HepG2 (cell line): Measurements from ENCODE around the gene TCFL5. TPM values are rescaled to one million over a fixed set of nuclear protein-coding genes. Genes with fewer than 3 reads are reported as not detected.

Source experiments
- AGO2 ChIP-seq: fragments of 200-400 bp; formaldehyde crosslinking; optimal IDR thresholded peaks from 2 replicates; pipeline ENCODE3; 2017; ENCODE audit warnings: mild to moderate bottlenecking, low read depth, low read length, moderate library complexity
- ARNT ChIP-seq: fragments of 450-650 bp; IDR thresholded peaks from 2 replicates; pipeline ENCODE4 v1.6.1; 2017
- ARNTL ChIP-seq: sonication (generic); formaldehyde crosslinking; IDR thresholded peaks from 2 replicates; pipeline ENCODE4 v1.4.0; 2020; ENCODE audit warnings: mild to moderate bottlenecking, missing genetic modification reagents
- EP300 ChIP-seq, 3 experiments: sonication (generic) in 1 of 3; formaldehyde crosslinking in 1 of 3; IDR thresholded peaks; 2 replicates each; pipeline versions ENCODE4 v1.5.1 to v1.6.1; 2011 to 2020; ENCODE audit warnings: low read depth in 2 of 3, low read length in 2 of 3, borderline replicate concordance in 1 of 3, improper control_type of control experiment in 1 of 3, mild to moderate bottlenecking in 1 of 3, missing genetic modification reagents in 1 of 3, moderate library complexity in 1 of 3
- FOXA3 ChIP-seq: IDR thresholded peaks from 2 replicates; pipeline ENCODE4 v1.6.1; 2016; ENCODE audit warnings: missing genetic modification reagents, missing compliant biosample characterization
- ISX ChIP-seq: sonication (generic); formaldehyde crosslinking; conservative IDR thresholded peaks from 2 replicates; pipeline ENCODE4 v1.5.0; 2020; ENCODE audit warnings: missing genetic modification reagents
- JUNB ChIP-seq: sonication (generic); formaldehyde crosslinking; IDR thresholded peaks from 2 replicates; pipeline ENCODE4 v1.8.0; 2022; ENCODE audit warnings: missing genetic modification reagents, mild to moderate bottlenecking, borderline replicate concordance
- NAIF1 ChIP-seq: sonication (generic); formaldehyde crosslinking; IDR thresholded peaks from 2 replicates; pipeline ENCODE4 v1.5.0; 2020; ENCODE audit warnings: mild to moderate bottlenecking, missing genetic modification reagents, borderline replicate concordance
- PAX8 ChIP-seq: sonication (generic); formaldehyde crosslinking; IDR thresholded peaks from 2 replicates; pipeline ENCODE4 v1.8.0; 2022; ENCODE audit warnings: mild to moderate bottlenecking, missing genetic modification reagents, borderline replicate concordance
- PHF8 ChIP-seq: sonication (generic); formaldehyde crosslinking; IDR thresholded peaks from 2 replicates; pipeline ENCODE4 v1.5.0; 2020; ENCODE audit warnings: missing genetic modification reagents
- RBM22 ChIP-seq: fragments of 200-400 bp; formaldehyde crosslinking; optimal IDR thresholded peaks from 2 replicates; pipeline ENCODE3; 2017; ENCODE audit warnings: mild to moderate bottlenecking, low read length, moderate library complexity
- STAT6 ChIP-seq: sonication (generic); formaldehyde crosslinking; IDR thresholded peaks from 2 replicates; pipeline ENCODE4 v1.4.0; 2020; ENCODE audit warnings: missing genetic modification reagents, mild to moderate bottlenecking, borderline replicate concordance
- TBL1XR1 ChIP-seq: fragments of 150-350 bp; IDR thresholded peaks from 2 replicates; pipeline ENCODE4 v1.6.1; 2014; ENCODE audit warnings: borderline replicate concordance, low read length; ENCODE audit not compliant: partially characterized antibody
- TERF1 ChIP-seq: sonication (generic); formaldehyde crosslinking; IDR thresholded peaks from 2 replicates; pipeline ENCODE4 v1.8.0; 2022; ENCODE audit warnings: mild to moderate bottlenecking, missing genetic modification reagents, moderate library complexity
- TMF1 ChIP-seq: sonication (generic); formaldehyde crosslinking; IDR thresholded peaks from 2 replicates; pipeline ENCODE4 v1.8.1; 2022; ENCODE audit warnings: low read depth, missing genetic modification reagents
- TSC22D2 ChIP-seq: sonication (generic); formaldehyde crosslinking; IDR thresholded peaks from 2 replicates; pipeline ENCODE4 v1.5.1; 2020; ENCODE audit warnings: missing genetic modification reagents, mild to moderate bottlenecking, borderline replicate concordance
- ZBTB25 ChIP-seq: IDR thresholded peaks from 2 replicates; pipeline ENCODE4 v1.6.1; 2018; ENCODE audit warnings: missing genetic modification reagents
- ZBTB39 ChIP-seq: sonication (generic); formaldehyde crosslinking; IDR thresholded peaks from 2 replicates; pipeline ENCODE4 v1.5.0; 2020; ENCODE audit warnings: missing genetic modification reagents
- ZFP62 ChIP-seq: sonication (generic); formaldehyde crosslinking; IDR thresholded peaks from 2 replicates; pipeline ENCODE4 v1.4.0; 2020; ENCODE audit warnings: missing genetic modification reagents
- ZNF703 ChIP-seq: sonication (generic); formaldehyde crosslinking; IDR thresholded peaks from 2 replicates; pipeline ENCODE4 v1.5.1; 2020; ENCODE audit warnings: missing genetic modification reagents, mild to moderate bottlenecking, moderate library complexity, borderline replicate concordance
- polyA plus RNA-seq, 8 experiments: library from polyadenylated mRNA; depleted of rRNA in 3 of 8; stranded (reverse) in 7 of 8; unstranded in 1 of 8; fragments of >200 nt; fragmentation: Illumina TruSeq in 4 of 8; extraction: Trizol in 4 of 8; gene quantifications; 2 replicates each; pipeline versions ENCODE4 v1.2.1 to v1.2.3, GENCODE V29; 2011 to 2016; ENCODE audit warnings: low read depth in 4 of 8, missing spikeins in 1 of 8, mixed read lengths in 1 of 8; ENCODE audit not compliant: insufficient read depth in 1 of 8
- total RNA-seq, 5 experiments: library from RNA; depleted of rRNA; stranded (reverse); fragments of >200 nt; fragmentation: Illumina TruSeq; extraction: Trizol; gene quantifications; 2 replicates each; pipeline ENCODE4 v1.2.3, GENCODE V29; 2016; ENCODE audit warnings: low read depth in 1 of 5

The TCFL5 gene
- total and polyA plus RNA-seq, 2 of the 13 experiments (the other 11 are each of a cell fraction or from before 2014, with no cell fraction given), result 14.8 to 20.0 TPM

GRCh38 chr20:62805155-62805710 lies 56.4 kb downstream of the TCFL5 start (continued):
- TF ChIP-seq TSC22D2 (CRISPR knock-in tag) (0 out of 2 replicates have a peak, but pooled peaks have one; percentile 15), PHF8 (CRISPR knock-in tag) (no peak), ARNTL (CRISPR knock-in tag) (no peak; the same call in 1 of the 2 replicates), NAIF1 (CRISPR knock-in tag) (0 out of 2 replicates have a peak, but pooled peaks have one; percentile 11), PAX8 (peak; percentile 81; the same call in 1 of the 2 replicates), TERF1 (peak; percentile 69; the same call in 1 of the 2 replicates), ZBTB39 (CRISPR knock-in tag) (no peak), EP300 (IDR thresholded peaks at IDR 0.05; ENCODE audit: low read depth in 2 of 2, low read length in 2 of 2) (no peak), EP300 (CRISPR knock-in tag; IDR thresholded peaks at IDR 0.05; ENCODE audit: borderline replicate concordance) (no peak), ZFP62 (CRISPR knock-in tag) (no peak), TMF1 (CRISPR knock-in tag) (0 out of 2 replicates have a peak, but pooled peaks have one; percentile 18), ZNF703 (CRISPR knock-in tag) (peak; percentile 71; the same call in 1 of the 2 replicates), ISX (CRISPR knock-in tag) (no peak), RBM22 (no peak), JUNB (CRISPR knock-in tag) (no peak), ARNT (no peak), STAT6 (0 out of 2 replicates have a peak, but pooled peaks have one; percentile 1), AGO2 (peak; percentile 97), FOXA3 (no peak), ZBTB25 (CRISPR knock-in tag) (no peak), TBL1XR1 (no peak)
